Breast epithelium (tissue), 4 donors: ENCODE data around the gene KANK2. TPM values are rescaled to one million over a fixed set of nuclear protein-coding genes. Genes with fewer than 3 reads are reported as not detected.
"Not testable (repeated sequence)": the region's sequence is repeated elsewhere in the genome, so short reads cannot be mapped to it uniquely, and the experiment has no call there.

ENCODE experiments used
- DNase-seq, 2 donors: peaks; one replicate each; pipeline ENCODE4 v3.0.0-alpha.2; 2019; ENCODE audit warnings: low spot score in 2 of 2
- H3K27ac ChIP-seq, 2 donors: fragments of 200-600 bp; sonication (generic) in 1 of 2; one replicate each; pipeline ENCODE4 v1.5.1; 2016 to 2019; ENCODE audit warnings: mild to moderate bottlenecking in 1 of 2
- H3K27me3 ChIP-seq, 2 donors: fragments of 200-600 bp; sonication (generic) in 1 of 2; one replicate each; pipeline versions ENCODE4 v1.5.1 to v1.6.0; 2017 to 2019; ENCODE audit warnings: control low read depth in 1 of 2, mild to moderate bottlenecking in 1 of 2
- H3K36me3 ChIP-seq: fragments of 200-600 bp; one replicate; pipeline ENCODE4 v1.5.1; 2019
- H3K4me1 ChIP-seq, 2 donors: fragments of 200-600 bp; sonication (generic); one replicate each; pipeline ENCODE4 v1.5.1; 2016 to 2019; ENCODE audit warnings: control low read depth in 1 of 2
- H3K4me3 ChIP-seq, 3 donors: fragments of 200-600 bp; sonication (generic); 1 replicate in 2 of 3; 2 replicates in 1 of 3; pipeline ENCODE4 v1.5.1; 2016 to 2019; ENCODE audit warnings: mild to moderate bottlenecking in 3 of 3, moderate library complexity in 2 of 3
- H3K9me3 ChIP-seq, 2 donors: fragments of 200-600 bp; sonication (generic) in 1 of 2; one replicate each; pipeline ENCODE4 v1.5.1; 2016 to 2019; ENCODE audit warnings: control low read depth in 1 of 2
- POLR2A ChIP-seq: fragments of 450-650 bp; IDR thresholded peaks from one replicate; pipeline ENCODE4 v1.6.1; 2016; ENCODE audit warnings: antibody characterized with exemption, mild to moderate bottlenecking, moderate library complexity
- POLR2AphosphoS5 ChIP-seq, 3 donors: sonication (generic); formaldehyde crosslinking; IDR thresholded peaks; one replicate each; pipeline ENCODE4 v1.6.1; 2017; ENCODE audit warnings: antibody characterized with exemption in 3 of 3
- intact Hi-C: fragments of 100-400 bp; cut with DNase I; formaldehyde crosslinking; loops from one replicate; pipeline ENCODE4 v1.15.1; 2023; ENCODE audit warnings: low total_unique reads
- total RNA-seq, 3 donors: library from RNA; depleted of rRNA; stranded (reverse); fragments of >200 nt; gene quantifications; one replicate each; pipeline ENCODE4 v1.1.0, GENCODE V29; 2016
- TF ChIP-seq, protein P1 (sequence below), 3 donors: fragments of 450-650 bp; IDR thresholded peaks; one replicate each; pipeline ENCODE4 v1.5.1; 2016 to 2017; ENCODE audit warnings: antibody characterized with exemption in 3 of 3, mild to moderate bottlenecking in 3 of 3, moderate library complexity in 3 of 3

KANK2 gene
- total RNA-seq, 3 donors from 2014 or later = 142 to 477 (median 197) TPM

DNA sequence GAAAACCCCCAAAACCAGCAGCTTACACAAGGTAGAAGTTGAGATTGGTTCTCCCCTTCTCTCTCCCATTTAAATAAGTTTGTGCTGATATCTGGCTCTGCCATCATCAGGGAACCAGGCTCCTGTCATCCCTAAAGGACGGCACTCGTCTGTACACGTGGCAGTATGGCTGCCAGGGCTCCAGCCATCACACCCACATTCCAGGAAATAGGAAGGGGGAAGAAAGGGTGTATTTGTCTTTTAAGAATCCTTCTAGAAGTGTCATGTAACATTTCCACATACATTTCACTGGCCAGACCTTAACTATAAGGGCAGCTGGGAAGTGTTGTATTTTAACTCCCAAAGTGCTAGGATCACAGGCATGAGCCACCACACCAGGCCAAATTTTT is 51.8 kb downstream of the KANK2 start:
- Histone ChIP-seq H3K27ac (peak overlapping the region in 1 of 2 donors; percentile 36), H3K4me3 (no peak overlapping the region), H3K27me3 (no peaks in the 10 kb centered on the region), H3K36me3 (no peaks in the 10 kb centered on the region), H3K9me3 (no peaks in the 10 kb centered on the region), H3K4me1 (peaks cover 13 to 19% of the 10 kb centered on the region in 2 donors)
- TF ChIP-seq, protein P1, sequence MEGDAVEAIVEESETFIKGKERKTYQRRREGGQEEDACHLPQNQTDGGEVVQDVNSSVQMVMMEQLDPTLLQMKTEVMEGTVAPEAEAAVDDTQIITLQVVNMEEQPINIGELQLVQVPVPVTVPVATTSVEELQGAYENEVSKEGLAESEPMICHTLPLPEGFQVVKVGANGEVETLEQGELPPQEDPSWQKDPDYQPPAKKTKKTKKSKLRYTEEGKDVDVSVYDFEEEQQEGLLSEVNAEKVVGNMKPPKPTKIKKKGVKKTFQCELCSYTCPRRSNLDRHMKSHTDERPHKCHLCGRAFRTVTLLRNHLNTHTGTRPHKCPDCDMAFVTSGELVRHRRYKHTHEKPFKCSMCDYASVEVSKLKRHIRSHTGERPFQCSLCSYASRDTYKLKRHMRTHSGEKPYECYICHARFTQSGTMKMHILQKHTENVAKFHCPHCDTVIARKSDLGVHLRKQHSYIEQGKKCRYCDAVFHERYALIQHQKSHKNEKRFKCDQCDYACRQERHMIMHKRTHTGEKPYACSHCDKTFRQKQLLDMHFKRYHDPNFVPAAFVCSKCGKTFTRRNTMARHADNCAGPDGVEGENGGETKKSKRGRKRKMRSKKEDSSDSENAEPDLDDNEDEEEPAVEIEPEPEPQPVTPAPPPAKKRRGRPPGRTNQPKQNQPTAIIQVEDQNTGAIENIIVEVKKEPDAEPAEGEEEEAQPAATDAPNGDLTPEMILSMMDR (IDR thresholded peaks at IDR 0.05) = no peak
- TF ChIP-seq POLR2AphosphoS5 (IDR thresholded peaks at IDR 0.05) (no peak), POLR2A (no peak)
- intact Hi-C loops = loop anchor here (5.0 kb wide), 1 partner anchor 967 kb away; no protein-coding TSS in a partner anchor
- no peak for DNase-seq

DNA sequence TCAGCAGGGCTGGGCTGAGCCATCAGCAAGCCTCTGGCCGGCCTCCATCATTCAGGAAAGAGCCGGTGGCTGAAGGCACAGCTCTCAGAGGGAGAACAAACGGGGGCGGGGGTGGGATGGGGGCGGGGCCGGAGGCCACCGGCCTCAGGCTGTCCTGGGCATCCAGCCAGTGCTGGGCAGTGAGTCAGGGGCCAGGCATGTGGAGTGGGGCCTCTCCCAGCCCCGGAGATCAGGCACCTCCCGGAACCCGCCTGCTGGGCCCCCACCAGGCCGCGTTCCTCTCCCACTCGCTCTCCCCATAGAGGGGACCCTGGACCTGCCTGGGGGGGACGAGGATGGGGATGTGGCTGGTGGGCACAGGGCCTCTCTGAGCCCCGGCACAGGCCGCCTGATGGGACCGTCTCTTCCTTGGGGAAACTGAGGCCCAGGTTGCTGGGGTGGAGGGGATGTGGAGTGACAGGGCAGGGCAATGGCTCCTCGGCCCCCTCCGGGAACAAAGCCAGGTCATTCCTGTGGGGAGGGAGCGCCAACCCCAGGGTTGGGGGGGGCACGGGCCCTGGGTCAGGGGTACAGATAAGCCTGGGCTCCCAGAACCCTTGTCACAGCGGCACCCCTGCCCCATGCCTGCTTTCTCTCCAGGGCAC is 54.7 kb downstream of the KANK2 start:
- intact Hi-C loops = no loop called here
- H3K4me3 ChIP-seq = peak overlapping the region; percentile 14 to 55 (median 28)
- TF ChIP-seq POLR2A (no peak), POLR2AphosphoS5 (IDR thresholded peaks at IDR 0.05) (peak; percentile 29 to 79 (median 44))
- TF ChIP-seq, protein P1 (IDR thresholded peaks at IDR 0.05) = no peak
- peaks cover 25 to 41% of the 10 kb centered on the region in 2 donors for H3K4me1 ChIP-seq
- H3K27ac ChIP-seq = peak overlapping the region; percentile 98
- no peaks in the 10 kb centered on the region for H3K36me3 ChIP-seq
- no peaks in the 10 kb centered on the region for H3K9me3 ChIP-seq
- peak; percentile 81 to 95 for DNase-seq
- no peaks in the 10 kb centered on the region for H3K27me3 ChIP-seq

DNA sequence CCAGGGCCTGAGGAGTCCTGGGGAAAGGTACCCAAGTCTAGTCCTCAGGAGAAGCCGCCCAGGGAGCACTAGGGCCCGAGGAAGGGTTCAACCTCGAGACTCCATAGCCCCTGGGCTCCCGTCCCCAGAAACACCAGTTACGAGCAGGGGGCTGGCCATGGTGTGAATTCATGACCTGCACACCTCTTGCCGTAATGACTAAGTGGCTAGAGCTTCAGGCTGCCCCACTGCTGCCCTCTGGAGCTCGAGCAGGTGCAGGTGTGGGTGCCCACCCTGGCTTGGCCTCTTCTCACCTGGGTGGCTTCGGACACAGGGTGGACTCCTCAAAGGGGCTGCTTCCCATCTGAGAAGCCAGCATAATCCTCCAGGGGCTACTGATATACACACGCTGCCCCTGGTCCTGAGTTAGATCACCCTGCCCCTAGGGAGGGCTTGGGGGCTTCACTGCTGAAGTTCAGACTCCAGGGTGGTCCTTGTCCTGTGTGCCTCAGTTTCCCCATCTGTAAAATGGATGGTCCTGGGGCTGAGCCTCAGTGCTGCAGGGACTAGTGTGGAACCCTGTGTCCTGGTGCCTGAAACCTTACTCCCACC is 55.3 kb downstream of the KANK2 start:
- H3K4me3 ChIP-seq = peak overlapping the region in 1 of 3 donors; percentile 55
- intact Hi-C loops = no loop called here

DNA sequence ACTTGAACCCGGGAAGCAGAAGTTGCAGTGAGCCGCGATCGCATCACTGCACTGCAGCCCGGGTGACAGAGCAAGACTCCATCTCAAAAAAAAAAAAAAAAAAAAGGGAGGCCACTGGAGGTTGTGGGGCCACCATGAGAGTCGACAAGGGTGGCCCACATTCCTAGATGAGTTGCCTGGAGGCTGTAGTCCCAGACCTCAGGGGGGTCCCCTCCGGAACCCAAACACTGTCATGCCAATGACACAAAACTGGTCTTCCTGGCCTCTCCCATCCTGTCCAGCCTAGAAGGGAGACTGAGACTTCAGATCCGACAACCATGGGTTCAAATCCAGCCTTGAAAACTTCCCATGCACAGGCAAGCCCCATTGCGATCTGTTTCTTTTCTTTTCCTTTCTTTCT is 56.4 kb downstream of the KANK2 start:
- Histone ChIP-seq H3K4me1 (peaks cover 25 to 41% of the 10 kb centered on the region in 2 donors), H3K36me3 (no peaks in the 10 kb centered on the region), H3K4me3 (no peak overlapping the region), H3K27ac (peak overlapping the region in 1 of 2 donors; percentile 87), H3K27me3 (no peaks in the 10 kb centered on the region), H3K9me3 (no peaks in the 10 kb centered on the region)
- TF ChIP-seq POLR2A = no peak
- TF ChIP-seq, protein P1 (IDR thresholded peaks at IDR 0.05) = no peak
- no peak for TF ChIP-seq POLR2AphosphoS5 (IDR thresholded peaks at IDR 0.05)
- intact Hi-C loops = no loop called here
- DNase-seq = no peak

More for the DNA sequence above, 55.3 kb downstream of the KANK2 start:
- no peaks in the 10 kb centered on the region for H3K36me3 ChIP-seq
- no peaks in the 10 kb centered on the region for H3K27me3 ChIP-seq
- no peaks in the 10 kb centered on the region for H3K9me3 ChIP-seq
- DNase-seq = no peak
- H3K27ac ChIP-seq = peak overlapping the region; percentile 98
- peaks cover 25 to 41% of the 10 kb centered on the region in 2 donors for H3K4me1 ChIP-seq
- TF ChIP-seq, protein P1 (IDR thresholded peaks at IDR 0.05) = no peak
- TF ChIP-seq POLR2A (no peak), POLR2AphosphoS5 (IDR thresholded peaks at IDR 0.05) (no peak)

DNA sequence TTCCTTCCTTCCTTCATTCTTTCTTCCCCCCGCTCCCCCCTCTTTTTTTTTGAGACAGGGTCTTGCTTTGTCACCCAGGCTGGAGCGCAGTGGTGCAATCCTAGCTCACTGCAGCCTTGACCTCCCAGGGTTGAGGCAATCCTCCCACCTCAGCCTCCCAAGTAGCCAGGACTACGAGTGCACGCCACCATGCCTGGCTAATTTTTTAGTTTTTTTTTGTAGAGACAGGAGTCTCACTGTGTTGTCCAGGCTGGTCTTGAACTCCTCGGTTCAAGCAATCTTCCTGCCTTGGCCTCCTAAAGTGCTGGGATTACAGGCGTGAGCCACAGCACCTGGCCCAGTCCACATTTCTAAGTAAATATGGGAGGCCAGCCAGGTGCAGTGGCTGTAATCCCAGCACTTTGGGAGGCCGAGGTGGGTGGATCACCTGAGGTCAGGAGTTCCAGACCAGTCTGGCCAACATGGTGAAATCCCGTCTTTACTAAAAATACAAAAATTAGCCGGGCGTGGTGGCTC is 57.3 kb downstream of the KANK2 start:
- H3K36me3 ChIP-seq, intact Hi-C loops, H3K9me3 ChIP-seq, H3K4me3 ChIP-seq, H3K27me3 ChIP-seq, DNase-seq: not testable (repeated sequence)
- Histone ChIP-seq H3K4me1 (peaks cover 25 to 41% of the 10 kb centered on the region in 2 donors), H3K27ac (peak overlapping the region; percentile 87 to 93)
